Stimulated activated CD4-positive, alpha-beta T cell treated with anti-CD3 and anti-CD28 coated beads, Interleukin-15, amount 100 ng/mL, for 1 hour (primary cell): Measurements from ENCODE around the gene OR8A1.

ENCODE experiments used
- DNase-seq, 2 donors: peaks; one replicate each; pipeline ENCODE4 v3.0.0-alpha.2; 2020; ENCODE audit warnings: low read depth in 1 of 2, low spot score in 1 of 2

Gene OR8A1

DNA sequence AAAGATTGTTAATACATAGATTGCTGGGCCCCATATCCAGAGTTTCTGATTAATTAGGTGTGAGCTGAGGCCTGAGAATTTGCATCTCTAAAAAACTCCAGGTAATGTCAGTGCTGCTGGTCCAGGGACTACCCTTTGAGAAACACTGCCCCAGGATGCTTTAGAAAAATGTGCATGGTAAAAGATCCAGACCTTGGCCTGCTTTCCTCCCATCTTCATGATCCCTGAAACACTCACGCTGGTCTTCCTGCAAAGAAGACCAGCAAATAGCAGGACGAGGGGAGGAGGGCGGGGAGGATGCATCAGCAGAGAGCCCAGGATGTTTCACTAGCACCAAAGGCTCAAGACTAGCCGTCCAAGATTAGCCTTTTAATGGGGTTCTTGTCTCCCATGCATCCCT is at the start of gene OR8A1:
TSS of gene OR8A1 (plus strand) at position 301 of the 400 bp plus-strand sequence. CDS start 123 bp downstream, outside the sequence.
- DNase-seq: no peak

- no peak for DNase-seq
Observed at GRCh38 chr11:124520550-124520854, 49.3 kb upstream of the OR8A1 start.

DNA sequence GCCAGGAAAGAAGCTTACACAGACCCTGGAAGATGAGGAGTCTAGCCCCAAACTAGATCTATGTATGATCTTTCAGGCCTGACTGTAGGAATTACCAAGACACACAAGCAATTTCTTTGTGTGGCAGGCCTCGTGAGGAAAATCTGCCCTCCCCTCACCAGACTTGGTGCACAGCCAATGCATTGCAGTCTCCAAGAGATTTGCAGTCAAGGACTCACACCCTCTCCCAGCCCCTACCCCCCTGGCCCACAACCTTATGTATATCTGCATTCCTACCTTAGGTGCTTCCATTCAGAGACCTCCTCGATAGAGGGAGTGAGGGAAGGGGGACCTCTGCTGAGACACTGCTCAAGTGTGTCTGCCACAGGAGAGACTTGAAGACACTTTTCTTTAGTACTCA is 36.2 kb upstream of the OR8A1 start:
- DNase-seq: no peak

DNA sequence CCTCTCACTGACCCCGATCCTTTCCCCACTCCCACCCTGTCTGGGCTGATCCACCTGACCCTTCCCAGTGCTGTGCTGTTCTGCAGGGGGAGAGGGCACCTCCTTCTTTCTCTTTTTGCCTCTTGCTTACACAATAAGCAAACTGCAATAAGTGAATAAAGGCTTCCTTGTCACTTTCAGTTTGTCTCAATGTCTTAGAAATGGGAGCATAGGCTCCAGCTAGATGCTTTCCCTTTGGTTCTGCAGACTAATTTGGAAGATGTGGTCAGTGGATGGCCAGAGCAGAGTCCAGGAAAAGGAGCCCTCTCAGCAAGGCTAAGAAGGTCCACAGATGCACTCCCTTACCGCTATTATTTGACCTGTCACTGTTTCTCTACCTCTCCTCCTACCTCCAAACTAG is 35.7 kb upstream of the OR8A1 start:
- DNase-seq: no peak

DNA sequence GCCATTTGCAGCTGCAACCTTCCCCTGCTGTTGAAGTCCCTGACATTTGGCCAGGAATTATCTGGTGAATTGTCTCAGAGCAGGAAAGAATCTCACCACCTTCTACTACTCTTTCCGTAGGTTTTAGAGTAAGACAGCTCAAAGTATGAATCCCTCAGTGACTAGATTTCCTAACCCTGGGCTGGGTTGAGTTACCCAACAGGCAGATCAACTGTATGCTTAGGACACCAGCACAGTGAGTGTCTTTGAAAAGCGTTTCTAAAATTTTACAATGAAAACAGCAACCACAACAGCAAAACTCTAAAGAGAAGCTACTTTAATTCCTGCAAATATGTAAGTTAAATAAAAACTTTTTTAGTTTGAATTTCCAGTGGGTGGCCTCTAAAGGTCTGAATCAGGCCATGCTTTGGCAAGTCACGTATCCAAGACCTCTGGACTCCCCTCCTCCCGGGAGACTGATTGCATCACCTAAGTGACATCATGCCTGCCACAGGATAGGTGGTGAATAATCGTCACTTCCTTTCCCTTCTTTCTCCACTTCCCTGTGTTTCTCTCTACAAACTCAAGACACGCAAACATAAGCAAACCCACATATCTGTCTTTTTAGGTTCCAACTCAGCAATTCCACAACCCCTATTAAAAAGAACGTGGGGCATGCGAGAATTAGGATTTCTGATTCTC is 34.1 kb upstream of the OR8A1 start:
- DNase-seq: no peak

GRCh38 chr11:124536520-124536919 is 33.3 kb upstream of the OR8A1 start:
- DNase-seq: no peak

DNA sequence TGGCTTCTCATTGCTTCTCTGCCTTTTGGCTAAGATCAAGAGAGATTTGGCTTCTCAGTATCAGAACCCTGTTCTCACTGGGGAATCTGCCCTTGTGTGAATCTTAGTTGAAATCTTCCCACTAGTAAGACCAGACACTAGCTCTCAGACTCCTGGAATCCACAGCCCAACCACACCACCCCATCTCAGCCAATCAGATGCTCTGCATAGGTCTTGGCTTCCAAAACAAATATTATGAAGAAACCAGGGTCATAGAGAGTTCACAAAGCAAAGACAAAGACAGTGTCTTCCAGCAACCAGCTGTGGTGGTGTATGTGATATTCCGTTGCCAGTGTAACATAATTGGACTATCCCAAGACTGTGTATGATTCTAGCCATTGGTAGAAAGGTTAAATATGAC is 31.8 kb upstream of the OR8A1 start:
- no peak for DNase-seq

GRCh38 chr11:124541204-124541603 is 28.6 kb upstream of the OR8A1 start:
- DNase-seq: no peak

DNA sequence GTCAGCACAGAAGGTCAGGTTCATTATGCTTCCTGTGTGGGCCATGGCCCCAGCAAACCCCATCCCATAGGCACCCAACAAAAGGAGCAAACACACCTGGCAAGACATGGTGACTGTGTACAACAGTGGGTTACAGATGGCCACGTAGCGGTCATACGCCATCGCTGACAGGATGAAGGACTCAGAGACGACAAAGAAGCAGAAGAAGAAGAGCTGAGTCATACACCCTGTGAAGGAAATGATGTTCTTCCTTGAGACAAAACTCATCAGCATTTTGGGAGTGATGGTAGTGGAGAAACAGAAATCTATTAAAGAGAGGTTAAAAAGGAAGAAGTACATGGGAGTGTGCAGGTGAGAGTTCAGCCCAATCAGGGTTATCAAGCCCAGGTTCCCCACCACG is 26.7 kb upstream of the OR8A1 start:
- no peak for DNase-seq

DNA sequence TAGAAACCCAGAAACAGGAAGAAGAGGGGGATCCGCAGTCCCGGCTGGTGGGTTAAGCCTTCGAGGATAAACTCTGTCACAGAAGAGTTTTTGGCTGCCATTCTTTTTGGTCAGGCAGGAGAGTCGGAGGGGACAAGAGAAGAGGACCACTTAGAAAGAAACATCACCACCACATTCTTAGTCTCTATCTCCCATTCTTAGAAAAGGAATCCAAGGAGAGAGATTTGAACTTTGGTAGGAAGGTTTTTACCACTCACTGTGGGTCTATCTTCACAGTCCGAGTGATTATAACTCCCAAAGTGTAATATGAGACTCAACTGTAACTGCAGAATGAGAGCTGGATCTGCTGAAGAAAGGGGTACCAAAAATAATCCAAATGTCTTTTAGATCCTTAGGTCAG is 26.2 kb upstream of the OR8A1 start, which contains the start of gene OR8B12:
TSS of gene OR8B12 (minus strand) at position 101 of the 400 bp plus-strand sequence. CDS start at position 101, 0 bp downstream.
- no peak for DNase-seq

DNA sequence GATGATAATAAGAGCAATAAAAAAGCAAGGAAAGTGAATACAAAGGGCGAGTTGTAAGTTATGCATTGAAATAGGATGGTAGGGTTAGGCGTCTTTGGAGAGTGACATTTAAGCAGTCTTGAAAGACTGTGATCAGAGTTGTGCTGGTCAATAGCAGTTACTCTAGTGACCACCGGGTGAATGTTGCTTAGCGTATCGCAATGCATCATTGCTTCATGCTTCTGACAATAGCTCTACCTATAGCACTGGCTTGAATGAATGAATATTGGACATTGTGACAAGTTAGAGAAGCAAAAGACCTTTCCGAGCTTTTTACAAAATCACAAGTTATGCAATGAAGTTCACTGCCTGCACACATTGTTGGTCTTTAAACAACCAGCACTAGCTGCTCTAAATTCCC is 18.6 kb upstream of the OR8A1 start:
- no peak for DNase-seq

DNA sequence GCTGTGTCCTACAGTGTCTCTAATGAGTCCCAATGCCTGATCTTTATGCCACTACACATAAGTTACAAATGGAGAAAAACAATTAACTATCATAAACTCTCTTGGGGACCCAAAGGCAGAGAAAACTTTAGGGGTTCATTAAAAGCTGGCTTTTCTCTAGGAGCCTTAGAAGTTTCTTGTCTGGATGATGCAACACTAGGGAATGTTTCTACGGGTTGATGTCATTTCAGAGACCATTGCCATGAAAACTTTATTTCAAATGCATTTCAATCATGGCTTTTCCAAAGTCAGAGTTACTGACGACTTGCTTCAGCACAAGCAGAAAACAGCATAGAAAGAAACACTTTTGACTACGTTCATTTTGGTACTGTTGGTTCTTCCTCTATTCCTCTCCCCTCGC is 17.8 kb upstream of the OR8A1 start:
- DNase-seq: no peak

GRCh38 chr11:124556828-124557227 is 13.0 kb upstream of the OR8A1 start:
- no peak for DNase-seq

DNA sequence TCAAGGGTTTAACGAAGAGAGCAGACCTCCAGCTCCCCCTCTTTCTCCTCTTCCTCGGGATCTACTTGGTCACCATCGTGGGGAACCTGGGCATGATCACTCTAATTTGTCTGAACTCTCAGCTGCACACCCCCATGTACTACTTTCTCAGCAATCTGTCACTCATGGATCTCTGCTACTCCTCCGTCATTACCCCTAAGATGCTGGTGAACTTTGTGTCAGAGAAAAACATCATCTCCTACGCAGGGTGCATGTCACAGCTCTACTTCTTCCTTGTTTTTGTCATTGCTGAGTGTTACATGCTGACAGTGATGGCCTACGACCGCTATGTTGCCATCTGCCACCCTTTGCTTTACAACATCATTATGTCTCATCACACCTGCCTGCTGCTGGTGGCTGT is 363 bp downstream of the OR8A1 start:
- DNase-seq: no peak

DNA sequence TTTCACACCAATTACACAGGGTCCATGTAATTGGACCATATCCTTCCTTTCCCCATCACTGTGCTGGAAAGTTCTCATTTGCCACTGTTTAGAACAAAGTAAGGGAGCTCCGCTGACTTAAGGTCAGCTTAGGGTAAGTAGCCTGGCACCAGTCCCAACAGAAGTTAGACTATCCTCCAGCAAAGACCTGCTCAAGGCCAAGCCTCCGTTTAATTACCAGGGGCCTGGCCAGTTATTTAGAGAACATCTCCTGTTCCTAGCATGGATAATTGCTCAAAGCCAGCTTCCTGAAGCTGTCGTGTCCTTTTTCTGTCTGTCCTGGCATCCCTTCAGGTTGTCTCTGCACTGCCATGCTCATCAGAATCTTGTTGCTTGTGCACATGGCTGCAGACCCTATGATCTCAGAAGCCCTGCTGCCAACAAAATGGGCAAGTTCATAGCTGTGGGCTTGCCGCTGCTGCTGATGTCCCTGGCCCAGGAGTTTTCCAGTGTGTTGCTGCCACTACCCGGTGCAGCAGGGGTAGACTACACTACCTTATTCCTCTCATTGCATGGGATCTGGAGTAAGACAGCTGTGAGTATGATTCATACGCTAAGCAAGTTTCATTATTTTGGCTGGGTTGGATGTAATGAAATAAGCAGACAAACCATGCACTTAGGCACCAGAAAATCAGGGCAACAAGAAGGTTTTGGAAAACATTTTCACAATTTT is 8.1 kb downstream of the OR8A1 start:
- no peak for DNase-seq

GRCh38 chr11:124578761-124579160 is 9.0 kb downstream of the OR8A1 start:
- DNase-seq: no peak

DNA sequence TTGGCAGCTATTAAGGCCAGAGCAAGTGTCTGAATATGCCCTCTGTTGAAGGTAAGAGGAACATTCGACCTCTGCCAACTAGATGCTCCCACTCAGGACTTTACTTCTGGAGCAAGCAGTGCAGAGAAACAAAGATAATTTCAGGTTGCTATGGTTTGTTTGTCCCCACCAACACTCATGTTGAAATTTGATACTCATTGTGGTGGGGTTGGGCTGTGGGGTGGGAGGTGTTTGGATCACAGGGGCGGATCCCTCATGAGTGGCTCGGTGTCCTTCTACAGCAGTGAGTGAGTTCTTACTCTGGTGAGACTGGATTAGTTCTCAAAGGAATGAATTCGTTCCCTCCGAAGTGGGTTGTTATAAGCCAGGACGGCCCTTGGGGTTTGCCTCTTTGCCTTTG is 12.0 kb downstream of the OR8A1 start:
- DNase-seq: no peak

- no peak for DNase-seq
Observed at GRCh38 chr11:124582565-124582964, 12.8 kb downstream of the OR8A1 start.

DNA sequence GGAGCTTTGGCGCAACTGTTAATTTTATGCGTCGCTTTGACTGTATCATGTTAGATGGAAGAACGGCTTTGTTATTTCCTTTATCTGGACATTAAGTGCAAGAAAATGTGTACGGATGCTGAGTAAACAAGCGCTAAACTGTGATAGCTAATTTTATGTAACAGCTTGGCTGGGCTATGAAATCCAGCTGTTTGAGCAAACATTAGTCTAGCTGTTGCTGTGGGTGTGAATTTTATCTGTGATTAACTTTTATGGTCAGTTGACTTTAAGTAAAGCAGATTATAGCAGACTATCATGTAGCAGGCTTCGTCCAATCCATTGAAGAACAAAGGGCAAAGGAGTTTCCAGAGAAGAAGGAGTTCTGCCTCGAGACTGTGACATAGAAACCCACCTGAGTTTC is 14.0 kb downstream of the OR8A1 start:
- no peak for DNase-seq

DNA sequence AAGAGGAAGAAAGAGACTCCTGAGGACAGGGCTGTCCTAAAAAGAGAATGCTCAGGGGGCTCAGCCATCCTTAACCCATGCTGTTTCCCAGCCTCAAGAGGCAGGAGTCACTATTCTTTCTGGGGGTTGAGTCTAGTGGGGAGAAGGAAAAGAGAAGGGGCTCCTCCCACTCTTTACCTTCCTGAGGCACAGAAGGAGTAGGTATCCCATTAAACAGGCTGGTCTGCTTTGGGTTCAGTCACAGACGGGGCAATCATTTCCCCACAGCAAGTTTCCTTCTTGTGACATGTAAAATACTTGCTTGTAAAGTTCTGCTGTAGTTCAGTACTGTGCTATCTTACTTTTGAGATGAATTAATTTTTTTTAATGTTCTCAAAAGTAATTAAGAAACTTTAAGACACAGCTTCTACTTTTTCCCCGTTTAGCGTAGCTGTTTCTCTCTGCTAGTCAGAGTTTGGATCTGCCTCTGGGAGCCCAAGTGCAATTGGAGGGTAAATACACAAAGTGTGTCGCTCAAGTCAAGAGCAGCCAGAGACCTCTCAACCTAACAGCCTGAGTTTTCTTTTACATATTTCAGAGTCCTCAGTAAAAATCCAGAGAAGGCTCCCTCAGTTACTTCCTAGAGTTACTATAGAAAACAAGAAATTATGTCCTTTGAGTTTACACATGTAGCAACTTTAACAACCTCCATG is 15.0 kb downstream of the OR8A1 start:
- no peak for DNase-seq

- peak in 1 of 2 donors; percentile 22 for DNase-seq
Observed at GRCh38 chr11:124586238-124586860, 16.6 kb downstream of the OR8A1 start.

DNA sequence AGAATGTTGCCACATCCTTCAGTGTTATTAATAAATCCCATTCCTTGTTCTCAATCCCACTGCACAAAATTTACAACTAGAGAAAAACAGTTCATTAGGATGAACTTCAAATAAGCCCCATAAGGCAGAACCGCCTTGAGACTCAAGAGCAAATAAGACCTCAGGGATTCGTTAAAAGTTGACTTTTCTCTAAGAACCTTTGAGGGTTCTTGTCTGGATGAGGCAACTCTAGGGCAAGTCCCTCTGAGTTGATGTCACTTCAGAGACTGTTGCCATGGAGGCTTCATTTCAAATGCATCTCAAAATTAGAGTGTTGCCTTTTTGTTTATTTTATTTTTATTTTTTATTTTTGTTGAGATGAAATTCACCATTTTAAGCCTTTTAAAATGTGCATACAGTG is 21.6 kb downstream of the OR8A1 start:
- DNase-seq: no peak
